GM12873 (cell line): ENCODE data around the gene KRT37.

Source experiments
- TF ChIP-seq, protein P1 (sequence below): IDR thresholded peaks from 2 replicates; pipeline ENCODE4 v1.5.1; 2012; ENCODE audit warnings: low read depth, mild to moderate bottlenecking, moderate library complexity, low read length, control low read depth; ENCODE audit not compliant: insufficient read depth; ENCODE audit errors: missing control alignments

Gene KRT37

DNA sequence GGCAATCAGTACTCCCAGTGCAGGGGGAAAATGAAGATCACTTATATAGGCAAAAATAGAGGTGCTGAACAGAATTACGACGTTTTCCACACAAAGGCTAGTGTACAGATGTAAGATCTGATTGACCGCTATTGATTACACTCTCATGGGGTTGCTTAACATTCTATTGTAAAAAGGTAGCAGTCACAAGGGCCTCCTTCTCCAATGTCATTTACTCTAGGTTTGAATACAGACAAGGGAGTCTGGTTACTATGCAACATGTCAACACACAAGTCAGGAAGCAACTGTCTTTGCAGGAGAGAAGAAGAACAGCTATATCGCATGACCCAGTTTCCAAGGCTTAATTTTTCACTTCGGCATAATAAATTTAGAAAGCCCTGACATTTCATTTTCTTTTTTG is 7.9 kb downstream of the KRT37 start:
- TF ChIP-seq, protein P1, sequence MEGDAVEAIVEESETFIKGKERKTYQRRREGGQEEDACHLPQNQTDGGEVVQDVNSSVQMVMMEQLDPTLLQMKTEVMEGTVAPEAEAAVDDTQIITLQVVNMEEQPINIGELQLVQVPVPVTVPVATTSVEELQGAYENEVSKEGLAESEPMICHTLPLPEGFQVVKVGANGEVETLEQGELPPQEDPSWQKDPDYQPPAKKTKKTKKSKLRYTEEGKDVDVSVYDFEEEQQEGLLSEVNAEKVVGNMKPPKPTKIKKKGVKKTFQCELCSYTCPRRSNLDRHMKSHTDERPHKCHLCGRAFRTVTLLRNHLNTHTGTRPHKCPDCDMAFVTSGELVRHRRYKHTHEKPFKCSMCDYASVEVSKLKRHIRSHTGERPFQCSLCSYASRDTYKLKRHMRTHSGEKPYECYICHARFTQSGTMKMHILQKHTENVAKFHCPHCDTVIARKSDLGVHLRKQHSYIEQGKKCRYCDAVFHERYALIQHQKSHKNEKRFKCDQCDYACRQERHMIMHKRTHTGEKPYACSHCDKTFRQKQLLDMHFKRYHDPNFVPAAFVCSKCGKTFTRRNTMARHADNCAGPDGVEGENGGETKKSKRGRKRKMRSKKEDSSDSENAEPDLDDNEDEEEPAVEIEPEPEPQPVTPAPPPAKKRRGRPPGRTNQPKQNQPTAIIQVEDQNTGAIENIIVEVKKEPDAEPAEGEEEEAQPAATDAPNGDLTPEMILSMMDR, result no peak

DNA sequence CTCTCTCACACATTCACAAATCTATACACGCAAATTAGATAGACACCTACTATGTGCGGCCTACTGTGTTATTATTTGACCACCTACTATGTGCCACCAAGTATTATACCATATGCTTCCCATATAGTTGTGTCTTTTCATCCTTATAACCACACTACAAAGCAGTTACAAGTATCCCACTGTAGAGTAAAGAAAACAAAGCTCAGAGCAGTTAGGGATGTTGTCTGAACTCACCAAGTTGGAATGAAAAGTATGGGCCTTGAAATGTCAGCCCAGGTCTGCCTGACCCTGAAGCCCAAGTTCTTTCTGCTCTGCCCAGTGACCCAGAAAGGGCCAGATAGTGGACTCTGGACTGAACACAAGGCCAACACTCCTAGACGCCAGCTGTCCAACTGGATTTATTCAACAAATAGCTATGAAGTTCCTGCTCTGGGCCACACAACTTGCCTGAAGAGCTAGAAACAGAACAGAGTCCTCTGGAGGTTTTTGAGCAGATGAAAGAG is 8.5 kb downstream of the KRT37 start:
- TF ChIP-seq, protein P1, result no peak

DNA sequence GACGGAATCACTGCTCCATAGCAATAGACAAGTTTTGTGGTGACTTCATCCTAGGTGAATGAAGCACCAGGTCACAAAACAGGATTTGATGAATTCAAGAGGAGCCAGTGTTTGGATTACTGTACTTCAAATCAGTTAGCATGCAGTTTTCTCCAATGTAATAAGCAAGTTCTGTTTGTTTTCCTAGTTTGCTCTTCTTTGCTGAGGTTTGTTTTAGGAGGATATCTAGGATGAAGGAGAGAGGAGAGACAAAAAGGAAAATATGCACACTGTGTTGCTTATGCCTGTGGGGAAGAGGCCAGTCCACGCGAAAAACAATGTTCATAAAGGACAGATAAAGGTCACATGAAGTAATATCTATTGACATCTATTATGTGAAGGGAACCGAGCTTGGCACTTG is 9.0 kb downstream of the KRT37 start:
- TF ChIP-seq, protein P1, result no peak

DNA sequence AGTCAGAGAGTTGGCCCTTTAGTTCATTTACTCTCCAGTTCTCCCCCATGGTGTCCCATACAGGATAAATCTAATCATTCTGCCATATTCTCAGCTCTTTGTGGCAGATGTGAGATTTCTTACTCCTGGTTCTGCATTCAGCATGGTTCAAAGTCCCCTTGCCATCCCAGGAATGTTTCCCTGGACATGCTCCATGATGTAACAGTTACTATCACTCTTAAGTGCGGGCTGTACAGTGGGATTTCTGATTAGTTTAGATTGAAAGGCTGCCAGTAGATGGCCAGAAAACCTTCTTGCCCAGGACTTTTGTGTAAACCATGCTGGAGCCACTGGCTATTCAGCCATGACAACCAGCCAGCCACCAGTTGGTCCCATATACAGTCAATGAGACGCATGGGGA is 10.4 kb downstream of the KRT37 start:
- TF ChIP-seq, protein P1, result no peak

DNA sequence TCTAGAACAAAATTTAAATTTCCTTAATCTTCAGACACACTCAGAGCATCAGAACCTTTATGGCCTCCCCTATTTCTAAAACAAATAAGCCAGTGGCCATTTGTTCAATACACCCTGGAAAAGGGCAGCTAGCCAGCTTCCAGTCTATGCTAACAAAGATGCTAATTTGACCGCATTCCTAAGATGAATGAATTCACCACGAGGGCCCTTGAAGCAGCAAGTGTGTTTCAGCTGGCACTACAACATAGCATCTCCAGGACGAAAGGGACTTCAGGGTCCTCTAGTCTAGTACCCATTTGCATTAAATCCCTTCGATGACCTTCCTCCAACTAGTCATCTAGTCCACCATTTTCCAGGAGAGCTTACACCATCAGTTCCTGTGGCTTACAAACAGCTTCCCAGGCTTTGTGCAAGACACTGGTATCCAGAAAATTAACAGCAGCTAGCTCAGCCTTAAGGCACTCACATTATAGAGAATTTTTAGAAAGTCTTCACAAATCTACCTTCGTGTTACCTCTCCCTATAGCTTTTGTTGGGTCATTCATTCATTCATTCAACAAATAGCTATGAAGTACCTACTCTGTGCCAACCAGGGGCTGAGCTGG is 10.9 kb downstream of the KRT37 start:
- TF ChIP-seq, protein P1, result no peak

DNA sequence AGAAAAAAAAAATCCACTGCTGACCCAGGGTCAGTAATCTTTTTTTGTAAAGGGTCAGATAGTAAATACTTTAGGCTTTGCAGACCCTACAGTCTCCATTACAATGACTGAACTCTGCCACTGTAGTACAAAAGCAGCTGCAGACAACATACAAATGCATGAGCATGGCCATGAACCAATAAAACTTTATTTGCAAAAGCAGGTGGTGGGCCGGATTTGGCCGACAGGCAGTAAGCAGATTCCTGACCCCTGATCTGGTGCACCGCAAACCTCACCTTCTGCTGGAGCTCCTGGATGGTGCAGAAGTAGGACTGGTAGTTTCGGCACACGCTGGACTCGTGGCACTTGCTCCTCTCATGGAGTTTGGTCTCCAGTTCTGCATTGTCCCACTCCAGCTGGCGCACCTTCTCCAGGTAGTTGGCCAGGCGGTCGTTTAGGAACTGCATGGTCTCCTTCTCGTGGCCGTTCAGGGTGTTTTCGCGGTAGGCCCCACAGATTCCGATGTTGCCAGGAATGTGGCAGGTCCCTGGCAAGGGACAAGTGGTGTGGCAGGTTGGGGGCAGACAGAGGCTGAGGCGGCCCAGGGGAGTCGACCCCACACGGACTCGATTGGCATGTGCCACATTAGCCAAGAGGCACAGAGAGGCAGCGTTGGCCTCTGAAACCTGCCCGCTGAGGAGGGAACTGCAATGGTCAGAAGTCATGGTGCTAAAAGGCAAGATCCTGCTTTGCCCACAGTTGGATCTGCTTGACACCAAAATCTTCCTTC is 13.1 kb downstream of the KRT37 start:
- TF ChIP-seq, protein P1, result no peak

DNA sequence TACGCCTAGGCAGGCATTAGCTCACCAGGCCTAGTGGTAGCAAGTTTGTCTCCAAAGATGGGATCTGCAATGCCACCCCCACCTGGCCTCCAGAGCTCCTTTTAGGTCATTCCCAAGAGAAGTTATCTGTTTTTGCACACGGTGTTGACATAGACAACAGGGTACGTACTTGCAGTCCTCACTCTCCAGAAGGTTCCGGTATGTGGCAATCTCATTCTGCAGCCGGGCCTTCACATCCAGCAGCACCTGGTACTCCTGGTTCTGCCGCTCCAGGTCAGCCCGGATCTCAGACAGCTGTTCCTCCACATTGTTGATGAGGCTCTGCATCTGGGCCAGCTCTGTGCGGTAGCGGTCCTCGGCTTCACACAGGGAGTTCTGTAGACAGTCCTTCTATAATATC is 17.2 kb downstream of the KRT37 start:
- TF ChIP-seq, protein P1, result no peak
